Measurements from ENCODE around the gene IGSF23. TPM values are rescaled to one million over a fixed set of nuclear protein-coding genes. Genes with fewer than 3 reads are reported as not detected.
"Not testable (repeated sequence)": the region's sequence is repeated elsewhere in the genome, so short reads cannot be mapped to it uniquely, and the experiment has no call there.

IGSF23 gene
- total and polyA plus RNA-seq, 4 donors: not detected

- H3K4me1 ChIP-seq (ENCODE audit: control insufficient read depth, insufficient read depth, low read length): no peaks in the 10 kb centered on the region
- peak in 2 of 6 donors; percentile 41 to 66 for DNase-seq (ENCODE audit: low read depth in 4 of 6, low spot score in 6 of 6)
- no peak overlapping the region for H3K4me3 ChIP-seq (ENCODE audit: low read depth, low read length)
- WGBS (ENCODE audit: insufficient coverage): 100% methylated on average over 2 of the region's 7 CpGs
- no peaks in the 10 kb centered on the region for H3K27me3 ChIP-seq (ENCODE audit: control insufficient read depth, insufficient read depth, low read length)
- no peak overlapping the region for H3K27ac ChIP-seq (ENCODE audit: low read depth, low read length)
- H3K36me3 ChIP-seq (ENCODE audit: control insufficient read depth, insufficient read depth, low read length): no peaks in the 10 kb centered on the region
- no peaks in the 10 kb centered on the region for H3K9me3 ChIP-seq (ENCODE audit: control insufficient read depth, insufficient read depth, low read length)
These were observed 5.0 kb upstream of the IGSF23 start for GRCh38 chr19:44608391-44608821.

GRCh38 chr19:44609219-44609618, 4.1 kb upstream of the IGSF23 start:
- Histone ChIP-seq H3K27ac (ENCODE audit: low read depth, low read length) (no peak overlapping the region), H3K4me3 (ENCODE audit: low read depth, low read length) (no peak overlapping the region), H3K36me3 (ENCODE audit: control insufficient read depth, insufficient read depth, low read length) (no peaks in the 10 kb centered on the region), H3K9me3 (ENCODE audit: control insufficient read depth, insufficient read depth, low read length) (no peaks in the 10 kb centered on the region), H3K4me1 (ENCODE audit: control insufficient read depth, insufficient read depth, low read length) (no peaks in the 10 kb centered on the region), H3K27me3 (ENCODE audit: control insufficient read depth, insufficient read depth, low read length) (no peaks in the 10 kb centered on the region)
- no peak for DNase-seq (ENCODE audit: low read depth in 4 of 6, low spot score in 6 of 6)
- 82% methylated on average over 5 of the region's 5 CpGs for WGBS (ENCODE audit: insufficient coverage)

- not testable (repeated sequence) for H3K4me3 ChIP-seq (ENCODE audit: low read depth, low read length); H3K4me1 ChIP-seq (ENCODE audit: control insufficient read depth, insufficient read depth, low read length); H3K27ac ChIP-seq (ENCODE audit: low read depth, low read length); H3K9me3 ChIP-seq (ENCODE audit: control insufficient read depth, insufficient read depth, low read length); H3K36me3 ChIP-seq (ENCODE audit: control insufficient read depth, insufficient read depth, low read length); H3K27me3 ChIP-seq (ENCODE audit: control insufficient read depth, insufficient read depth, low read length); DNase-seq (ENCODE audit: low read depth in 4 of 6, low spot score in 6 of 6)
- WGBS (ENCODE audit: insufficient coverage): 61% methylated on average over 5 of the region's 5 CpGs
These were observed 2.9 kb upstream of the IGSF23 start for GRCh38 chr19:44610497-44610896.

- H3K4me3 ChIP-seq (ENCODE audit: low read depth, low read length): no peak overlapping the region
- no peaks in the 10 kb centered on the region for H3K27me3 ChIP-seq (ENCODE audit: control insufficient read depth, insufficient read depth, low read length)
- no peaks in the 10 kb centered on the region for H3K36me3 ChIP-seq (ENCODE audit: control insufficient read depth, insufficient read depth, low read length)
- no peak for DNase-seq (ENCODE audit: low read depth in 4 of 6, low spot score in 6 of 6)
- H3K9me3 ChIP-seq (ENCODE audit: control insufficient read depth, insufficient read depth, low read length): no peaks in the 10 kb centered on the region
- H3K4me1 ChIP-seq (ENCODE audit: control insufficient read depth, insufficient read depth, low read length): no peaks in the 10 kb centered on the region
- WGBS (ENCODE audit: insufficient coverage): 71% methylated on average over 1 of the region's 2 CpGs
- H3K27ac ChIP-seq (ENCODE audit: low read depth, low read length): no peak overlapping the region
These were observed 1.5 kb upstream of the IGSF23 start for GRCh38 chr19:44611812-44612295.

- H3K27ac ChIP-seq (ENCODE audit: low read depth, low read length): no peak overlapping the region
- WGBS (ENCODE audit: insufficient coverage): 98% methylated on average over 8 of the region's 10 CpGs
- no peaks in the 10 kb centered on the region for H3K9me3 ChIP-seq (ENCODE audit: control insufficient read depth, insufficient read depth, low read length)
- no peaks in the 10 kb centered on the region for H3K4me1 ChIP-seq (ENCODE audit: control insufficient read depth, insufficient read depth, low read length)
- no peak for DNase-seq (ENCODE audit: low read depth in 4 of 6, low spot score in 6 of 6)
- H3K27me3 ChIP-seq (ENCODE audit: control insufficient read depth, insufficient read depth, low read length): no peaks in the 10 kb centered on the region
- H3K36me3 ChIP-seq (ENCODE audit: control insufficient read depth, insufficient read depth, low read length): no peaks in the 10 kb centered on the region
- no peak overlapping the region for H3K4me3 ChIP-seq (ENCODE audit: low read depth, low read length)
These were observed 950 bp downstream of the IGSF23 start for GRCh38 chr19:44614313-44614712.

- H3K36me3 ChIP-seq (ENCODE audit: control insufficient read depth, insufficient read depth, low read length): no peaks in the 10 kb centered on the region
- H3K27me3 ChIP-seq (ENCODE audit: control insufficient read depth, insufficient read depth, low read length): no peaks in the 10 kb centered on the region
- DNase-seq (ENCODE audit: low read depth in 4 of 6, low spot score in 6 of 6): no peak
- H3K4me3 ChIP-seq (ENCODE audit: low read depth, low read length): no peak overlapping the region
- H3K27ac ChIP-seq (ENCODE audit: low read depth, low read length): no peak overlapping the region
- 33% methylated on average over 2 of the region's 5 CpGs for WGBS (ENCODE audit: insufficient coverage)
- H3K4me1 ChIP-seq (ENCODE audit: control insufficient read depth, insufficient read depth, low read length): no peaks in the 10 kb centered on the region
- H3K9me3 ChIP-seq (ENCODE audit: control insufficient read depth, insufficient read depth, low read length): no peaks in the 10 kb centered on the region
These were observed 2.5 kb downstream of the IGSF23 start for GRCh38 chr19:44615863-44616247.

GRCh38 chr19:44617110-44617880, 3.9 kb downstream of the IGSF23 start:
- no peaks in the 10 kb centered on the region for H3K27me3 ChIP-seq (ENCODE audit: control insufficient read depth, insufficient read depth, low read length)
- H3K4me1 ChIP-seq (ENCODE audit: control insufficient read depth, insufficient read depth, low read length): no peaks in the 10 kb centered on the region
- H3K4me3 ChIP-seq (ENCODE audit: low read depth, low read length): no peak overlapping the region
- 83% methylated on average over 2 of the region's 8 CpGs for WGBS (ENCODE audit: insufficient coverage)
- H3K9me3 ChIP-seq (ENCODE audit: control insufficient read depth, insufficient read depth, low read length): no peaks in the 10 kb centered on the region
- no peak overlapping the region for H3K27ac ChIP-seq (ENCODE audit: low read depth, low read length)
- no peak for DNase-seq (ENCODE audit: low read depth in 4 of 6, low spot score in 6 of 6)
- no peaks in the 10 kb centered on the region for H3K36me3 ChIP-seq (ENCODE audit: control insufficient read depth, insufficient read depth, low read length)

- Histone ChIP-seq H3K36me3 (ENCODE audit: control insufficient read depth, insufficient read depth, low read length) (no peaks in the 10 kb centered on the region), H3K27me3 (ENCODE audit: control insufficient read depth, insufficient read depth, low read length) (no peaks in the 10 kb centered on the region), H3K4me1 (ENCODE audit: control insufficient read depth, insufficient read depth, low read length) (no peaks in the 10 kb centered on the region), H3K4me3 (ENCODE audit: low read depth, low read length) (no peak overlapping the region), H3K9me3 (ENCODE audit: control insufficient read depth, insufficient read depth, low read length) (no peaks in the 10 kb centered on the region), H3K27ac (ENCODE audit: low read depth, low read length) (no peak overlapping the region)
- DNase-seq (ENCODE audit: low read depth in 4 of 6, low spot score in 6 of 6): no peak
- 65% methylated on average over 2 of the region's 7 CpGs for WGBS (ENCODE audit: insufficient coverage)
These were observed 5.4 kb downstream of the IGSF23 start for GRCh38 chr19:44618640-44619357.

- H3K27ac ChIP-seq (ENCODE audit: low read depth, low read length): no peak overlapping the region
- H3K4me3 ChIP-seq (ENCODE audit: low read depth, low read length): no peak overlapping the region
- H3K4me1 ChIP-seq (ENCODE audit: control insufficient read depth, insufficient read depth, low read length): no peaks in the 10 kb centered on the region
- WGBS (ENCODE audit: insufficient coverage): 96% methylated on average over 5 of the region's 5 CpGs
- H3K36me3 ChIP-seq (ENCODE audit: control insufficient read depth, insufficient read depth, low read length): no peaks in the 10 kb centered on the region
- no peaks in the 10 kb centered on the region for H3K27me3 ChIP-seq (ENCODE audit: control insufficient read depth, insufficient read depth, low read length)
- no peaks in the 10 kb centered on the region for H3K9me3 ChIP-seq (ENCODE audit: control insufficient read depth, insufficient read depth, low read length)
- no peak for DNase-seq (ENCODE audit: low read depth in 4 of 6, low spot score in 6 of 6)
These were observed 7.3 kb downstream of the IGSF23 start for GRCh38 chr19:44620667-44621066.

GRCh38 chr19:44621367-44621766, 8.0 kb downstream of the IGSF23 start:
- Histone ChIP-seq H3K9me3 (ENCODE audit: control insufficient read depth, insufficient read depth, low read length) (no peaks in the 10 kb centered on the region), H3K27ac (ENCODE audit: low read depth, low read length) (no peak overlapping the region), H3K27me3 (ENCODE audit: control insufficient read depth, insufficient read depth, low read length) (no peaks in the 10 kb centered on the region), H3K4me1 (ENCODE audit: control insufficient read depth, insufficient read depth, low read length) (no peaks in the 10 kb centered on the region), H3K36me3 (ENCODE audit: control insufficient read depth, insufficient read depth, low read length) (no peaks in the 10 kb centered on the region), H3K4me3 (ENCODE audit: low read depth, low read length) (no peak overlapping the region)
- DNase-seq (ENCODE audit: low read depth in 4 of 6, low spot score in 6 of 6): no peak
- no CpG with 5 or more reads among the region's 6 CpGs for WGBS (ENCODE audit: insufficient coverage)

All from spinal cord (tissue), 10 donors.